Adipose tissue (tissue), 3 donors: Measurements from ENCODE around the gene SLC23A1. TPM values are rescaled to one million over a fixed set of nuclear protein-coding genes. Genes with fewer than 3 reads are reported as not detected.
"Not testable (repeated sequence)": the region's sequence is repeated elsewhere in the genome, so short reads cannot be mapped to it uniquely, and the experiment has no call there.

Experiments used
- H3K27ac ChIP-seq: one replicate; pipeline ENCODE4 v1.5.1; 2013; ENCODE audit warnings: low read depth, low read length
- WGBS, 3 donors: extraction: QIAGEN DNeasy Blood & Tissue Kit; methylation state at CpG; one replicate each; pipeline ENCODE4 v1.1.7; 2013; 5-methylcytosine and 5-hydroxymethylcytosine counted together
- polyA plus RNA-seq, 3 donors: library from polyadenylated mRNA; stranded (reverse); fragments of 200-250 nt; gene quantifications; one replicate each; pipeline ENCODE4 v1.2.3, GENCODE V29; 2013
- donor health status: healthy with polysubstance abuse.
- donor health status: Bipolar disorder and iron deficiency.
- donor health status: healthy.

The SLC23A1 gene
- polyA plus RNA-seq, 3 donors, result 0.78 TPM; not detected in 2

- H3K27ac ChIP-seq, result not testable (repeated sequence)
- WGBS, 3 donors, result 94 to 95% (median 94%) methylated on average over 9 of the region's 9 CpGs
Measured at GRCh38 chr5:139347863-139348262, 35.2 kb downstream of the SLC23A1 start.

- 94 to 97% (median 94%) methylated on average over 8 of the region's 8 CpGs for WGBS, 3 donors
- not testable (repeated sequence) for H3K27ac ChIP-seq
Measured at GRCh38 chr5:139345442-139345841, 37.7 kb downstream of the SLC23A1 start.

DNA sequence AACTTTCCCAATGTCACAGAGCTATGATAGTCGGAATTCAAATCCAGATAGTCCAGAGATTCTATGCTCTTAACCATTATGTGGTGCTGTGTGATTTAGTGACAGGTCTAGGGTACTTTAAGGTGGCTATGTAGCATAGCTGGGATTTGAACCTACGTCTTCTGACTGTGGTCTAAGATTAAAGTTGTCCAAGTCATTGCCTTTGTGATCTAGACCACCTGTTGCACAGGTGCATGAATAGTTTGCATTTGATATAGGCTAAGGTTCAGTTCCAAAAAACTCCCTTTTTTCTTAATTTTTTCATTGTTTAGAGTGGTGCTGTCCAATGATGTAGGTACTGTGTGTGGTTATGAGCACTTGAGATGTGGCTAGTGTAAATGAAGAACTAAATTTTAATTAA lies 38.9 kb downstream of the SLC23A1 start:
- WGBS, 3 donors, result 33 to 88% (median 85%) methylated on average over 2 of the region's 2 CpGs
- H3K27ac ChIP-seq, result no peak overlapping the region

DNA sequence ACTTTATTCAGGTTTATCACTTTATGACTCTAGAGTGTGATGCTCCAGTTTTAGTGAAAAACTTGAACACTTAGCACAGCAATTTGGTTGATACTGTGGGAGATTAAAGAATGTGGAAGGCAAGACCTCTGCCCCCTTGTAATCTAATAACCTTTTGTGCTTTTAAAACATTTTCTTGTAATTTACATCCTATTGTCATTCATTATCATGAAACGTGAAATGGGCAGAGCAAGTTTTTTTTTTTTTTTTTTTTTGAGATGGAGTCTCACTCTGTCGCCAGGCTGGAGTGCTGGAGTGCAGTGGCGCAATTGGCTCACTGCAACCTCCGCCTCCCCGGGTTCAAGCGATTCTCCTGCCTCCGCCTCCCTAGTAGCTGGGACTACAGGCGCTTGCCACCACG lies 39.6 kb downstream of the SLC23A1 start:
- WGBS, 3 donors, result 81 to 84% (median 81%) methylated on average over 9 of the region's 9 CpGs
- H3K27ac ChIP-seq, result no peak overlapping the region

GRCh38 chr5:139342423-139342723 lies 40.7 kb downstream of the SLC23A1 start:
- WGBS, 3 donors, result 0 to 2% (median 1%) methylated on average over 16 of the region's 16 CpGs

GRCh38 chr5:139341689-139342422 lies 41.2 kb downstream of the SLC23A1 start, which contains the start of gene PAIP2:
Gene PAIP2 (plus strand): TSS chr5:139341854. CDS start chr5:139363785, 21,931 bp downstream.
- H3K27ac ChIP-seq, result peak within 1 kb of the TSS; percentile 89
- 0 to 1% (median 0%) methylated on average over 66 of the region's 66 CpGs for WGBS, 3 donors

More at GRCh38 chr5:139342423-139342723, 40.7 kb downstream of the SLC23A1 start:
- H3K27ac ChIP-seq, result peak overlapping the region; percentile 89

- WGBS, 3 donors, result 2 to 5% (median 2%) methylated on average over 17 of the region's 17 CpGs
- H3K27ac ChIP-seq, result no peak overlapping the region
Measured at GRCh38 chr5:139341187-139341688, 41.9 kb downstream of the SLC23A1 start.

GRCh38 chr5:139340051-139340450 lies 43.0 kb downstream of the SLC23A1 start:
- no peak overlapping the region for H3K27ac ChIP-seq
- 86 to 94% (median 90%) methylated on average over 2 of the region's 2 CpGs for WGBS, 3 donors

GRCh38 chr5:139335811-139336210 lies 47.3 kb downstream of the SLC23A1 start:
- WGBS, 3 donors, result 57 to 69% (median 63%) methylated on average over 6 of the region's 6 CpGs
- no peak overlapping the region for H3K27ac ChIP-seq

Other genes starting within 250 kb of the SLC23A1 start
- gene SIL1, start 184.9 kb downstream of the SLC23A1 start, polyA plus RNA-seq, result 10 to 100 TPM; 31.5 to 65.9 (median 47.5) TPM
- gene MATR3, start 89.6 kb downstream of the SLC23A1 start, polyA plus RNA-seq, result 100 to 1,000 TPM in 2 of 3 donors, 10 to 100 TPM in 1; 56.7 to 114 (median 101) TPM
- 100 to 1,000 TPM in 2 of 3 donors, 10 to 100 TPM in 1; 41.6 to 160 (median 108) TPM for gene PAIP2, start 41.4 kb downstream of the SLC23A1 start, polyA plus RNA-seq
- gene MZB1, start 6.6 kb upstream of the SLC23A1 start, polyA plus RNA-seq, result 1 to 10 TPM in 1 of 3 donors, under 1 TPM in 1, not detected in 1; 0.98 to 1.9 TPM
- gene PROB1, start 11.8 kb upstream of the SLC23A1 start, polyA plus RNA-seq, result 1 to 10 TPM in 2 of 3 donors, under 1 TPM in 1; 0.32 to 1.3 (median 1.0) TPM
- 1 to 10 TPM; 4.1 to 8.5 (median 4.4) TPM for gene SPATA24, start 20.8 kb upstream of the SLC23A1 start, polyA plus RNA-seq
- gene DNAJC18, start 56.2 kb upstream of the SLC23A1 start, polyA plus RNA-seq, result 1 to 10 TPM; 1.0 to 5.6 (median 4.0) TPM
- gene ECSCR, start 79.4 kb upstream of the SLC23A1 start, polyA plus RNA-seq, result 10 to 100 TPM in 2 of 3 donors, 1 to 10 TPM in 1; 8.5 to 80.6 (median 38.8) TPM
- under 1 TPM in 1 of 3 donors, not detected in 2; 0.04 TPM for gene SMIM33, start 87.7 kb upstream of the SLC23A1 start, polyA plus RNA-seq
- gene STING1, start 99.5 kb upstream of the SLC23A1 start, polyA plus RNA-seq, result 10 to 100 TPM in 2 of 3 donors, 1 to 10 TPM in 1; 8.0 to 52.5 (median 28.3) TPM
- 10 to 100 TPM; 49.3 to 71.6 (median 68.6) TPM for gene UBE2D2, start 178.0 kb upstream of the SLC23A1 start, polyA plus RNA-seq